PC-3 (cell line): Measurements from ENCODE around the gene KCNK2.

Experiments used
- CTCF ChIP-seq: fragments of 300-600 bp; sonication (generic); conservative IDR thresholded peaks from 2 replicates; pipeline ENCODE4 v1.5.1; 2017; ENCODE audit warnings: antibody characterized with exemption, low read depth, mild to moderate bottlenecking, low read length
- EZH2 ChIP-seq: fragments of 300-600 bp; sonication (generic); IDR thresholded peaks from one replicate; pipeline ENCODE4 v1.6.1; 2017; ENCODE audit warnings: antibody characterized with exemption, mild to moderate bottlenecking, low read length; ENCODE audit not compliant: unreplicated experiment
- EZH2phosphoT487 ChIP-seq: fragments of 300-600 bp; sonication (generic); IDR thresholded peaks from 2 replicates; pipeline ENCODE4 v1.6.1; 2018; ENCODE audit warnings: mild to moderate bottlenecking, antibody characterized with exemption, low read length, borderline replicate concordance

GRCh38 chr1:215252164-215252563, 169.6 kb downstream of the KCNK2 start:
- TF ChIP-seq CTCF (no peak), EZH2phosphoT487 (no peak), EZH2 (no peak)
